Neuronal stem cell (in vitro differentiated cells): ENCODE results near the gene COL9A1. TPM values are rescaled to one million over a fixed set of nuclear protein-coding genes. Genes with fewer than 3 reads are reported as not detected.

Experiments
- DNase-seq: peaks from one replicate; pipeline ENCODE4 v3.0.0-alpha.2; 2013; ENCODE audit warnings: low spot score
- H2AFZ ChIP-seq: one replicate; pipeline ENCODE4 v1.6.1; 2013; ENCODE audit warnings: mild to moderate bottlenecking, low read length, inconsistent platforms
- H2AK5ac ChIP-seq: 2 replicates; pipeline ENCODE4 v1.6.1; 2013; ENCODE audit warnings: low read depth, mild to moderate bottlenecking, inconsistent platforms, low read length, moderate library complexity, mixed read lengths
- H2BK120ac ChIP-seq: 2 replicates; pipeline ENCODE4 v1.6.1; 2013; ENCODE audit warnings: low read depth, mild to moderate bottlenecking, inconsistent platforms, low read length, moderate library complexity, mixed read lengths
- H2BK12ac ChIP-seq: one replicate; pipeline ENCODE4 v1.6.1; 2013; ENCODE audit warnings: low read length, inconsistent platforms
- H2BK15ac ChIP-seq: 2 replicates; pipeline ENCODE4 v1.6.1; 2013; ENCODE audit warnings: mild to moderate bottlenecking, low read length, inconsistent platforms, mixed read lengths
- H2BK5ac ChIP-seq: one replicate; pipeline ENCODE4 v1.6.1; 2013; ENCODE audit warnings: inconsistent platforms, mild to moderate bottlenecking, low read length, moderate library complexity
- H3K14ac ChIP-seq: one replicate; pipeline ENCODE4 v1.6.1; 2013; ENCODE audit warnings: low read length, inconsistent platforms
- H3K18ac ChIP-seq: 2 replicates; pipeline ENCODE4 v1.6.1; 2013; ENCODE audit warnings: low read length, inconsistent platforms
- H3K23ac ChIP-seq: 2 replicates; pipeline ENCODE4 v1.6.1; 2013; ENCODE audit warnings: low read depth, mild to moderate bottlenecking, mixed read lengths, low read length, inconsistent platforms; ENCODE audit not compliant: poor library complexity
- H3K27ac ChIP-seq: replicated peaks from 3 replicates; pipeline ENCODE4 v1.5.1; 2013; ENCODE audit warnings: low read length, inconsistent platforms
- H3K27me3 ChIP-seq, 3 experiments: 2 replicates each; pipeline ENCODE4 v1.6.1; 2013; ENCODE audit warnings: low read length in 3 of 3, mild to moderate bottlenecking in 2 of 3, inconsistent platforms in 1 of 3, low read depth in 1 of 3, mixed read lengths in 1 of 3, moderate library complexity in 1 of 3; ENCODE audit not compliant: control insufficient read depth in 3 of 3, insufficient read depth in 3 of 3
- H3K36me3 ChIP-seq, 2 donors: replicated peaks in 1 of 2; 2 replicates each; pipeline ENCODE4 v1.6.1; 2013; ENCODE audit warnings: low read length in 2 of 2; ENCODE audit not compliant: control insufficient read depth in 2 of 2, insufficient read depth in 2 of 2
- H3K4ac ChIP-seq: 2 replicates; pipeline ENCODE4 v1.6.1; 2013; ENCODE audit warnings: inconsistent platforms, mild to moderate bottlenecking, low read length, moderate library complexity
- H3K4me1 ChIP-seq, 2 donors: 1 replicate in 1 of 2; 2 replicates in 1 of 2; pipeline ENCODE4 v1.6.1; 2013; ENCODE audit warnings: low read length in 2 of 2, low read depth in 1 of 2; ENCODE audit not compliant: control insufficient read depth in 2 of 2, insufficient read depth in 1 of 2
- H3K4me2 ChIP-seq: one replicate; pipeline ENCODE4 v1.6.1; 2013; ENCODE audit warnings: mild to moderate bottlenecking, low read length, inconsistent platforms; ENCODE audit not compliant: insufficient read depth, poor library complexity, severe bottlenecking
- H3K4me3 ChIP-seq, 2 donors: 2 replicates each; pipeline ENCODE4 v1.5.1; 2013; ENCODE audit warnings: low read length in 2 of 2, mild to moderate bottlenecking in 2 of 2, inconsistent platforms in 1 of 2, moderate library complexity in 1 of 2
- H3K79me1 ChIP-seq: one replicate; pipeline ENCODE4 v1.6.1; 2013; ENCODE audit warnings: low read depth, mild to moderate bottlenecking, inconsistent platforms, low read length, moderate library complexity
- H3K9ac ChIP-seq: one replicate; pipeline ENCODE4 v1.6.1; 2013; ENCODE audit warnings: mild to moderate bottlenecking, low read depth, low read length, inconsistent platforms; ENCODE audit not compliant: poor library complexity
- H3K9me3 ChIP-seq, 2 donors: replicated peaks in 1 of 2; 2 replicates each; pipeline versions ENCODE3 to v1.6.1; 2013; ENCODE audit warnings: low read length in 2 of 2, mild to moderate bottlenecking in 2 of 2, inconsistent platforms in 1 of 2, low read depth in 1 of 2, mixed read lengths in 1 of 2, moderate library complexity in 1 of 2; ENCODE audit not compliant: control insufficient read depth in 2 of 2, insufficient read depth in 1 of 2
- H4K8ac ChIP-seq: one replicate; pipeline ENCODE4 v1.6.1; 2013; ENCODE audit warnings: low read depth, mild to moderate bottlenecking, inconsistent platforms, low read length, moderate library complexity
- H4K91ac ChIP-seq: one replicate; pipeline ENCODE4 v1.6.1; 2013; ENCODE audit warnings: low read length, low read depth, mild to moderate bottlenecking, inconsistent platforms; ENCODE audit not compliant: poor library complexity
- WGBS, 2 donors: extraction: QIAGEN DNeasy Blood & Tissue Kit; methylation state at CpG; one replicate each; pipeline ENCODE4 v1.1.7; 2013; ENCODE audit warnings: missing lambda C conversion rate in 2 of 2, mixed read lengths in 1 of 2; ENCODE audit not compliant: insufficient read length in 2 of 2, insufficient replicate concordance in 1 of 2; ENCODE audit errors: extremely low coverage in 2 of 2; 5-methylcytosine and 5-hydroxymethylcytosine counted together
- polyA plus RNA-seq, 2 experiments: library from polyadenylated mRNA; stranded (reverse); fragments of 200-250 nt; gene quantifications; one replicate each; pipeline ENCODE4 v1.2.3, GENCODE V29; 2013

COL9A1 gene
- polyA plus RNA-seq (2013, experiment 1 of 2): 28.0 TPM
- 27.6 TPM for polyA plus RNA-seq (2013, experiment 2 of 2)

- Histone ChIP-seq H4K8ac (no peak within 1 kb of the TSS), H3K4me1 (no peaks in the 10 kb centered on the region), H3K79me1 (no peaks in the 10 kb centered on the region), H3K36me3 (no peaks in the 10 kb centered on the region), H2AK5ac (no peak within 1 kb of the TSS), H3K9ac (no peak within 1 kb of the TSS), H3K9me3 (no peaks in the 10 kb centered on the region), H3K4me3 (no peak within 1 kb of the TSS), H2BK12ac (no peak within 1 kb of the TSS), H3K27me3 (no peaks in the 10 kb centered on the region), H2BK15ac (no peak within 1 kb of the TSS), H2AFZ (no peak within 1 kb of the TSS), H3K23ac (no peak within 1 kb of the TSS), H2BK5ac (no peak within 1 kb of the TSS), H3K4me2 (no peak within 1 kb of the TSS), H2BK120ac (no peak within 1 kb of the TSS), H3K27ac (no peak within 1 kb of the TSS), H3K4ac (no peak within 1 kb of the TSS), H4K91ac (no peak within 1 kb of the TSS), H3K18ac (no peak within 1 kb of the TSS), H3K14ac (no peak within 1 kb of the TSS)
- DNase-seq: no peak
- WGBS, 2 donors: no CpG with 5 or more reads among the region's 5 CpGs
Measured at GRCh38 chr6:70303034-70303525, at the start of gene COL9A1. Gene COL9A1 (minus strand): TSS chr6:70303084. CDS start chr6:70302924, 160 bp downstream.

- Histone ChIP-seq H3K79me1 (no peaks in the 10 kb centered on the region), H2BK120ac (no peak overlapping the region), H3K9ac (no peak overlapping the region), H2AFZ (no peak overlapping the region), H3K4me2 (no peak overlapping the region), H3K23ac (no peak overlapping the region), H4K8ac (no peak overlapping the region), H3K36me3 (no peaks in the 10 kb centered on the region), H3K14ac (no peak overlapping the region), H2BK5ac (no peak overlapping the region), H3K4me3 (no peak overlapping the region), H4K91ac (no peak overlapping the region), H3K27me3 (no peaks in the 10 kb centered on the region), H3K4ac (no peak overlapping the region), H2BK15ac (no peak overlapping the region), H3K4me1 (no peaks in the 10 kb centered on the region), H2AK5ac (no peak overlapping the region), H3K18ac (no peak overlapping the region), H3K27ac (no peak overlapping the region), H3K9me3 (peaks cover 0 to 2% of the 10 kb centered on the region in 2 donors), H2BK12ac (no peak overlapping the region)
- no CpG with 5 or more reads among the region's 4 CpGs for WGBS, 2 donors
- DNase-seq: no peak
Measured at GRCh38 chr6:70351461-70351860, 48.6 kb upstream of the COL9A1 start.

- H2AFZ ChIP-seq: no peak overlapping the region
- no peak overlapping the region for H2BK15ac ChIP-seq
- no peak for DNase-seq
- no peak overlapping the region for H4K8ac ChIP-seq
- H2BK12ac ChIP-seq: no peak overlapping the region
- no peak overlapping the region for H4K91ac ChIP-seq
- no peak overlapping the region for H3K14ac ChIP-seq
- no peak overlapping the region for H3K4ac ChIP-seq
- no peaks in the 10 kb centered on the region for H3K36me3 ChIP-seq
- H3K9me3 ChIP-seq: no peaks in the 10 kb centered on the region
- H2AK5ac ChIP-seq: no peak overlapping the region
- H3K18ac ChIP-seq: no peak overlapping the region
- H3K23ac ChIP-seq: no peak overlapping the region
- WGBS, 2 donors: no CpG with 5 or more reads among the region's 1 CpG
- no peaks in the 10 kb centered on the region for H3K79me1 ChIP-seq
- no peak overlapping the region for H3K4me2 ChIP-seq
- no peak overlapping the region for H2BK5ac ChIP-seq
- H3K4me1 ChIP-seq: no peaks in the 10 kb centered on the region
- H3K27ac ChIP-seq: no peak overlapping the region
- no peak overlapping the region for H3K9ac ChIP-seq
- no peaks in the 10 kb centered on the region for H3K27me3 ChIP-seq
- no peak overlapping the region for H3K4me3 ChIP-seq
- no peak overlapping the region for H2BK120ac ChIP-seq
Measured at GRCh38 chr6:70345619-70346018, 42.7 kb upstream of the COL9A1 start.

GRCh38 chr6:70343313-70343712 is 40.4 kb upstream of the COL9A1 start:
- no peaks in the 10 kb centered on the region for H3K27me3 ChIP-seq
- H2AK5ac ChIP-seq: no peak overlapping the region
- no peak overlapping the region for H3K23ac ChIP-seq
- no peak overlapping the region for H2AFZ ChIP-seq
- no peak overlapping the region for H3K14ac ChIP-seq
- no peak overlapping the region for H4K91ac ChIP-seq
- H2BK5ac ChIP-seq: no peak overlapping the region
- H3K4ac ChIP-seq: no peak overlapping the region
- WGBS, 2 donors: no CpG with 5 or more reads among the region's 2 CpGs
- H3K4me3 ChIP-seq: no peak overlapping the region
- no peak overlapping the region for H4K8ac ChIP-seq
- H3K79me1 ChIP-seq: no peaks in the 10 kb centered on the region
- H3K4me2 ChIP-seq: no peak overlapping the region
- no peaks in the 10 kb centered on the region for H3K4me1 ChIP-seq
- H3K36me3 ChIP-seq: no peaks in the 10 kb centered on the region
- no peak overlapping the region for H2BK120ac ChIP-seq
- no peak overlapping the region for H3K18ac ChIP-seq
- no peak overlapping the region for H2BK12ac ChIP-seq
- peaks cover 0 to 1% of the 10 kb centered on the region in 2 donors for H3K9me3 ChIP-seq
- no peak for DNase-seq
- no peak overlapping the region for H3K27ac ChIP-seq
- no peak overlapping the region for H3K9ac ChIP-seq
- H2BK15ac ChIP-seq: no peak overlapping the region
